WTC11 (cell line): ENCODE data around the gene RPUSD4. TPM values are rescaled to one million over a fixed set of nuclear protein-coding genes. Genes with fewer than 3 reads are reported as not detected.

Experiments
- ATAC-seq: fragments of 200-7000 bp; cut with Tn5 transposase; 2 replicates; pipeline ENCODE4 v1.10.0; 2021; ENCODE audit warnings: mild to moderate bottlenecking, moderate library complexity
- CTCF ChIA-PET: fragments of 300-600 bp; sonication (Branson Sonifier 250); formaldehyde crosslinking; loops from one replicate; lab custom pipeline; 2021; ENCODE audit warnings: antibody characterized with exemption; lab: Charles Lee
- POLR2A ChIA-PET: fragments of 350-600 bp; sonication (Branson Sonifier 250); formaldehyde crosslinking; loops from one replicate; lab custom pipeline; 2021; ENCODE audit warnings: antibody characterized with exemption; lab: Charles Lee
- DNase-seq: peaks from one replicate; pipeline ENCODE4 v3.0.0; 2021; ENCODE audit warnings: low spot score
- H3K27ac Mint-ChIP-seq: 2 replicates; pipeline ENCODE4 v1.8.0; 2021; ENCODE audit warnings: mixed read lengths
- H3K27me3 Mint-ChIP-seq: 2 replicates; pipeline ENCODE4 v1.8.0; 2021; ENCODE audit warnings: low read depth, mild to moderate bottlenecking, moderate library complexity, mixed read lengths
- H3K36me3 Mint-ChIP-seq: 2 replicates; pipeline ENCODE4 v1.8.0; 2021; ENCODE audit warnings: mixed read lengths
- H3K4me1 Mint-ChIP-seq: 2 replicates; pipeline ENCODE4 v1.8.0; 2022; ENCODE audit warnings: mixed read lengths
- H3K4me3 Mint-ChIP-seq: 2 replicates; pipeline ENCODE4 v1.8.0; 2021; ENCODE audit warnings: mild to moderate bottlenecking, moderate library complexity, mixed read lengths
- H3K9me3 Mint-ChIP-seq: 2 replicates; pipeline ENCODE4 v1.8.0; 2021; ENCODE audit warnings: mixed read lengths
- ATF2 ChIP-seq: sonication (generic); formaldehyde crosslinking; IDR thresholded peaks from 2 replicates; pipeline ENCODE4 v1.8.1; 2022; ENCODE audit warnings: low read depth, missing genetic modification reagents, borderline replicate concordance
- CBFB ChIP-seq: sonication (generic); formaldehyde crosslinking; IDR thresholded peaks from 2 replicates; pipeline ENCODE4 v1.8.1; 2022; ENCODE audit warnings: mild to moderate bottlenecking, low read depth, missing genetic modification reagents
- E2F1 ChIP-seq: sonication (generic); formaldehyde crosslinking; IDR thresholded peaks from 2 replicates; pipeline ENCODE4 v1.8.0; 2022; ENCODE audit warnings: mild to moderate bottlenecking, missing genetic modification reagents
- ELF4 ChIP-seq: sonication (generic); formaldehyde crosslinking; IDR thresholded peaks from 2 replicates; pipeline ENCODE4 v1.8.1; 2022; ENCODE audit warnings: low read depth, mild to moderate bottlenecking, moderate library complexity, missing genetic modification reagents
- ERG ChIP-seq: fragments of 250-450 bp; sonication (Bioruptor Pico); IDR thresholded peaks from 2 replicates; pipeline ENCODE4 v1.8.0; 2021; ENCODE audit warnings: mild to moderate bottlenecking
- FOXP1 ChIP-seq: sonication (generic); formaldehyde crosslinking; IDR thresholded peaks from 2 replicates; pipeline ENCODE4 v1.8.0; 2022; ENCODE audit warnings: missing genetic modification reagents, mild to moderate bottlenecking, moderate library complexity, borderline replicate concordance
- GABPB1 ChIP-seq: sonication (generic); formaldehyde crosslinking; IDR thresholded peaks from 2 replicates; pipeline ENCODE4 v1.8.1; 2023; ENCODE audit warnings: mild to moderate bottlenecking, missing genetic modification reagents
- HMGXB4 ChIP-seq: sonication (generic); formaldehyde crosslinking; IDR thresholded peaks from 2 replicates; pipeline ENCODE4 v1.8.1; 2023; ENCODE audit warnings: mild to moderate bottlenecking, moderate library complexity, missing genetic modification reagents
- JUN ChIP-seq: sonication (generic); formaldehyde crosslinking; IDR thresholded peaks from 2 replicates; pipeline ENCODE4 v1.8.0; 2023; ENCODE audit warnings: mild to moderate bottlenecking, missing genetic modification reagents
- MXD4 ChIP-seq: fragments of 250-450 bp; sonication (Bioruptor Pico); IDR thresholded peaks from 2 replicates; pipeline ENCODE4 v1.8.0; 2021; ENCODE audit warnings: mild to moderate bottlenecking, moderate library complexity, borderline replicate concordance
- NR3C1 ChIP-seq: sonication (generic); formaldehyde crosslinking; conservative IDR thresholded peaks from 2 replicates; pipeline ENCODE4 v1.8.1; 2023; ENCODE audit warnings: low read depth, mild to moderate bottlenecking, missing genetic modification reagents
- OVOL2 ChIP-seq: fragments of 250-450 bp; sonication (Bioruptor Pico); IDR thresholded peaks from 2 replicates; pipeline ENCODE4 v1.9.0; 2021; ENCODE audit warnings: mild to moderate bottlenecking, borderline replicate concordance
- PREB ChIP-seq: sonication (generic); formaldehyde crosslinking; IDR thresholded peaks from 2 replicates; pipeline ENCODE4 v1.8.1; 2022; ENCODE audit warnings: mild to moderate bottlenecking, missing genetic modification reagents, moderate library complexity, borderline replicate concordance
- SMAD4 ChIP-seq: sonication (generic); formaldehyde crosslinking; IDR thresholded peaks from 2 replicates; pipeline ENCODE4 v1.8.0; 2022; ENCODE audit warnings: mild to moderate bottlenecking, missing genetic modification reagents
- TEAD1 ChIP-seq: sonication (generic); formaldehyde crosslinking; IDR thresholded peaks from 2 replicates; pipeline ENCODE4 v1.8.0; 2022; ENCODE audit warnings: mild to moderate bottlenecking, missing genetic modification reagents
- TP53 ChIP-seq: sonication (generic); formaldehyde crosslinking; IDR thresholded peaks from 2 replicates; pipeline ENCODE4 v1.8.1; 2023; ENCODE audit warnings: mild to moderate bottlenecking, missing genetic modification reagents
- ZBTB43 ChIP-seq: sonication (generic); formaldehyde crosslinking; IDR thresholded peaks from 2 replicates; pipeline ENCODE4 v1.8.1; 2023; ENCODE audit warnings: mild to moderate bottlenecking, missing genetic modification reagents
- ZMAT4 ChIP-seq: fragments of 250-450 bp; sonication (Bioruptor Pico); IDR thresholded peaks from 2 replicates; pipeline ENCODE4 v1.9.0; 2021; ENCODE audit warnings: mild to moderate bottlenecking
- ZNF512 ChIP-seq: sonication (generic); formaldehyde crosslinking; IDR thresholded peaks from 2 replicates; pipeline ENCODE4 v1.8.1; 2022; ENCODE audit warnings: missing genetic modification reagents, borderline replicate concordance
- ZNF671 ChIP-seq: fragments of 250-450 bp; sonication (Bioruptor Pico); IDR thresholded peaks from 2 replicates; pipeline ENCODE4 v1.8.0; 2021; ENCODE audit warnings: mild to moderate bottlenecking
- total RNA-seq: library from RNA; stranded (reverse); gene quantifications from 3 replicates; pipeline ENCODE4 v1.2.3, GENCODE V29; 2021

Gene RPUSD4
- total RNA-seq, 1 experiment from 2014 or later = 46.6 TPM

- no peak for DNase-seq
- TF ChIP-seq HMGXB4 (CRISPR knock-in tag) = no peak
- TF ChIP-seq ZNF671 (CRISPR knock-in tag) = no peak
- TF ChIP-seq JUN = no peak
- no peak for TF ChIP-seq SMAD4 (CRISPR knock-in tag)
- TF ChIP-seq ELF4 = no peak
- no peak for TF ChIP-seq NR3C1 (CRISPR knock-in tag)
- no peak for TF ChIP-seq ZBTB43 (CRISPR knock-in tag)
- no peak for TF ChIP-seq CBFB (CRISPR knock-in tag)
- TF ChIP-seq GABPB1 (CRISPR knock-in tag) = no peak
- TF ChIP-seq E2F1 (CRISPR knock-in tag) = no peak
- no peak for TF ChIP-seq PREB (CRISPR knock-in tag)
- TF ChIP-seq FOXP1 (CRISPR knock-in tag) = no peak
- no peak for TF ChIP-seq ZNF512 (CRISPR knock-in tag)
- TF ChIP-seq TP53 (CRISPR knock-in tag) = no peak
- TF ChIP-seq ZMAT4 (CRISPR knock-in tag) = no peak
- no peak for TF ChIP-seq OVOL2
- no peak for TF ChIP-seq MXD4 (CRISPR knock-in tag)
- no peak for TF ChIP-seq ATF2 (CRISPR knock-in tag)
- TF ChIP-seq ERG (CRISPR knock-in tag) = no peak
- no peak for TF ChIP-seq TEAD1
- Mint-ChIP-seq H3K9me3 (no peaks in the 10 kb centered on the region), H3K4me3 (no peak overlapping the region), H3K36me3 (peaks cover 4% of the 10 kb centered on the region; the same call in 1 of the 2 replicates), H3K4me1 (peaks cover 6% of the 10 kb centered on the region), H3K27me3 (no peaks in the 10 kb centered on the region), H3K27ac (no peak overlapping the region)
- CTCF ChIA-PET = interaction anchor here (1.1 to 3.2 kb wide), 7 partner anchors 26 to 268 kb away, joined by 3 to 9 read pairs (median 5); no protein-coding TSS in a partner anchor
- POLR2A ChIA-PET = no interaction called here
- ATAC-seq = no peak
Measured at GRCh38 chr11:126186025-126186698, 25.3 kb downstream of the RPUSD4 start.
